HG03135 (cell line): ENCODE data around the gene ROR1.
A peak's percentile ranks its signal among the peaks of the same experiment; 100 is the strongest.
"Not testable (repeated sequence)": the region's sequence is repeated elsewhere in the genome, so short reads cannot be mapped to it uniquely, and the experiment has no call there.

Experiments
- ATAC-seq: cut with Tn5 transposase; IDR thresholded peaks from one replicate; pipeline ENCODE4 v1.9.1; 2021; ENCODE audit warnings: mild to moderate bottlenecking, moderate library complexity; ENCODE audit not compliant: unreplicated experiment

The ROR1 gene

DNA sequence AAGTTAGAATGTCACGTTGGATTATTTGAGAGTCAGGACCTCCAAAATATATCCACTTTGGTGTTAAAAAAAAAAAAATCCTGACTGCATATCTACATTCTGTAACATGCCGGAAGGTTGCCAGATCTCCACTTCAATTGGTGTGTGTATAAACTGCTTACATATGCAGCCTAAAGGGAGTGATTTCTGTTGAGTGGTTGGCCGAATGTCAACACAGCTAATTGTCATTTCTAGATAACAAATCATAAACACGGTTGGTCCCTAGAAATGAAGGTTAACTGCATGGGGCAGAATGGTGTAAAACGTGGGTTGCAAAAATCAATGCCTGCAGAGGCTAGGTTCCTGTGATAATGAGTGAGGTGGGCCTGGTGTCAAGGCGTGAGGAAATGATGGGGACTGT, 15.0 kb upstream of the ROR1 start:
- ATAC-seq = no peak

DNA sequence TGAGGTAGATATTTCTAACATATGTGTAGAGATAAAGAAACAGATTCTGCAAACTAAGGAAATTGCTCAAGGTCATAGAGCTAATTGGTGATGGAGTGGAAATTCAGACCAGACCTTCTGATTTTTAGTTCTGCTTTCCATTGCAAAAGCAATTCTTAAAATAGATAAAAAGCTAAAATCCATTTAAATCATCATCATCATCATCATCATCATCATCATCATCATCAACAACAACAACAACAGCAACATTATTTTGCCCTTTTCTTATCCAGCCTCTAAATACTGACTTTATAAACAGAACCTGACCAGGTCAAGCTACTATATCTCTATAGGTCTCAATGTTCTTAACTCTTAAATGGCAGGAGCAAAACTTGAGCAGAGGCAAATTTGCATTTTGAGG, 14.0 kb upstream of the ROR1 start:
- ATAC-seq = no peak

DNA sequence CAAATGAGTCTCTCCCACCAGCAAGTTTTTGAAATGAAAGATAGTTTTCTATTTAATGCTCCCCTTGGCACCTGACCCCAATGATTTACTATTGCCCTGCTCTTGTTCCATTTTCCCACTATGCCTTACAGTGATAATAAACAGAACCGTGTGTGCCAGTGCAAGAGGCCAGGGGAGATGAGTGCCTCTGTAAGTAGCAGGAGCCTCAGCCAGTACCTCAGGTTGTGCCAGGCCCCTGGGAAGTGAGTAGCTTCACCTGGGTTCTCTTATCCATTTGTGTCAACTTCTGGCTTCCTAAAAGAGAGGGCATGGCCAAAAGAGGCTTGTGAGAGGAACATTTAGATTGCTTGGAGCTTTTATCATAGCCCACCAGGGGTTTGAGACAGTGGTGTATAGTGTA, 3.4 kb upstream of the ROR1 start:
- no peak for ATAC-seq

DNA sequence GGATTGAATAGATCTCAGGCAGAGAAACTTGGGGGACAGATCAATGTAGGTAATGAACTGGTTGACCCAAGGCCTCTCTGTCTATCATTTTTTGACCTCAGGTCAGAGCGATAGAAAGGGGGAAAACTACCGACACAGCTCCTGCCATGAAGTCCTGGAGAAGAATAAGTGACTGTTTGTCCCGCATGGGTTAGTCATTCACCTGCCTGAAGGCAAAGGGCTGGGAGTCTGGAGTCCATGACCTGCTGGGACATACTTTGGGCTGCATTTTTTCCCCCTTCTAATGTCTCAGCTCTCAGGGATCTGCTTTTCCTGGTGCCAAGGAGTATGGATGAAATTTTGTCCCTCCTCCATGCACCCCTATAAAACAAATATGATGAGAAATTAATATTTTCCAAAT, 1.6 kb upstream of the ROR1 start:
- ATAC-seq = no peak

DNA sequence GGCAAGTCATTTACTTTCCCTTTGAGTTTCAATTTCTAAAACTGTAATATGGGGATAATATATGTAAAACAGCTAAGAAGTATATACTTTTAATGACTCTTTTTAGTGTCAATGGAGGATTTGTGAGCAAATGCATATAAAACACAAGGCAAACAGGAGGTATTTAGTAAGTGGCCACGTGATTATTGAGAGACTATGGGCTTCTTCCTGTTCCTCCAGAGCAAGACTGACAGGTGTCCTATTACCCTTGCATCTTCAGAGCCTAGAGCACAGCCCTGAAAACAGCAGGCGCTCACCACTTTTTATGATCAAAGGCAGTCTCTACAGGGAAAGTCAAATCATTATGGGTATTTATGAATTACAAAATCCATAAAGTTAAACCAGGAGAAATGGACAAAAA, 941 bp upstream of the ROR1 start:
- no peak for ATAC-seq

DNA sequence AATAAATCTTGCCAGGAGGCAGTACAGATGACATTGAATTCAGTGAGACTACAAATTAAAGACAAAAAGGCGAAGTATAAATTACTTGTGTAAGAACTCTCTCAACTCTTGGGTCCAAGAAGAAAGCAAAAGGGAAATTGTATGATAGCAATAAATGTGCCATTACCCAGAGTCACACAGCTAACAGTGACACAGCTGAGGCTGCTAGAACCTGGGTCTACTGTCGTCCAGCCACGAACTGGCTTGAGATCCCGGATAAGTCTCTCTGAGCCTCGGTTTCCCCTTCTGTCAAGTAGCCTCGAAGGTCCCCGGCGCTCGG, 362 bp upstream of the ROR1 start:
- ATAC-seq = peak; percentile 10

DNA sequence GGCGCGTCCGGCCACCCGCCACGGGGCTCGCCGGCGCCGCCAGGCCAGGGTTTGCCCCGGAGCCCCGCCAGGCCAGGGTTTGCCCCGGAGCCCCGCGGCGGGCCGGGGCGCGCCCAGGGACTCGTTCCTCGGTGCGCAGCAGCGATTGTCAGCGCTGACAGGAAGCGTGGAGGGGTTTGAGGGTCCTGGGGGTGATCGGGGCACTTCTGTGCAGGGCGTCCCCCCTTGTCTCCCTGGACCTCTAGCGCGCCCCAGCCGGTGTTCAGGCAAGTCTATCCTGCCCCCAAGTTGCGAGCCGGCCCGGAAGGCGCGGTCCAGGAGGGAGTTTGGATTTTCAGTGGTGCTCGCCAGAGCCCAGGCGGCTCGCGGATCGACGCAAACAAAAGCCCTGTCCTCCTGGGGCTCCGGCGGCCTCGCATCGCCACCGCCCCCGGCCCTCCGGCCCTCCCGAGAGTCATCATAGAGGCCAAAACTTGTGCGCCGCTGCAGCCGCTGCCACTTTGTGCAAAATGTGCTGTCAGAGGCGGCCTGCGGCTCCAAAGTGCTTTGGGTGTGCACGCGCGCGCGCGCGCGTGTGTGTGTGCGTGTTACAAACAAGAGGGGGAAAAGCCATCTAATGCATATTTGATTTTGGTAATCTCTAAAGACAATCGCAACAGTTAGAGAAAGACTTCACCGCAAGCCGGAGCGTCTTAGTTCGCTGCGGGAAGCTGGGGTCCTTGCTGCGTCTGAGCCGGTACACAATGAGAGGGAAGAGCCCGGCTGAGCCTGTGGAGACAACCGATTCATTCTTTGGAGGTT, 1.0 kb downstream of the ROR1 start:
- no peak for ATAC-seq

DNA sequence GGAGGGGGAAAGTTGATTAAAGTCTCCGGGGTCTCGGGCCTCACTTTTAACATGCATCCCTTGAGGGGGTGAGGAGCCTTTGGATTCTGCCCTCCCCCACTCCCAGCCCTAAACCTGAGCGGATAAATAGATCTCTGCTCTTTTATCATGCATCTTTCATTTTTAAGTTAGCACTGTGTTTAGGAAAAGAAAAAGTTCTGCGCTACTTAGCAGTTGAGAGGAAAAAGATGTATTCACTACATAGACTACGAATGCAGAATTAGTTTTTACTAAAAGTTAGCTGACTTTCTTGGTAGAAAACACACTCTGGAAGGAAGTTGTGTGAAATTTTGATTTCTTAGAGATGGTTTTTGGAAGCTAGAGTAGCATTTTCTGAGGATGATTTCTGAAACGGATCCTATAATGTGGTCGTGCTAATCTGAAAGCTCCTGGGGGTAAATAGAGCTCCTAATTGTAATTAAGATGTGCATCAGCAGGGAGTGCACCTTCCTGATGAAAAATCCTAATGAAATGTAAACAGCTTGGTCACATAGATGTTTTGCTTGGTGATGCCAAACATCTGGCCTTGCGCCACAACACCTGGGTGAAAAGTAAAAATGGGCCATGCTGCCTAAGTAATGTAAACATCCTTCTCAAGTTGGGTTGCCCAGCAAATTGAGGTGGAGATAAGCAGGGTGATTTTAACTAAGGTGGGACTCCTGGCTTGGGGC, 1.8 kb downstream of the ROR1 start:
- ATAC-seq = no peak

DNA sequence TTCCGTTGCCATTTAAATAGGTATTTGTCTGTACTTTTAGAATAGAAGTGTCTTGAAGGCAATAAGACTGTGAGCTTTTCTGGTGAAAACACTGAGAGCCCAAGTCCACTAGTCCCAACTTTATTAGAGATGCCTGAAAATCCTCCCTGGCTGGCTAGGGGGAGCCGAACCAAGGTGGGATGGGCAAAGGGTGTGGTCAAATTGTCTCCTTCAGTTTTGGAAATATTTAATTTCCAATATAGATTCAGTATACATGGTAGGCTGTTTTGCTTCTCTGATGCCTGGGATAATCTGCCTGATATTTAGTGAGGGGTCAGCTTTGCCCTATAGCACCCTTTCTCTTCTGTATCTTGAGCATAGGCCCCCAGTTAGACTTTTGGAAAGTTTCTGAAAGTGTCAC, 3.5 kb downstream of the ROR1 start:
- ATAC-seq = no peak

DNA sequence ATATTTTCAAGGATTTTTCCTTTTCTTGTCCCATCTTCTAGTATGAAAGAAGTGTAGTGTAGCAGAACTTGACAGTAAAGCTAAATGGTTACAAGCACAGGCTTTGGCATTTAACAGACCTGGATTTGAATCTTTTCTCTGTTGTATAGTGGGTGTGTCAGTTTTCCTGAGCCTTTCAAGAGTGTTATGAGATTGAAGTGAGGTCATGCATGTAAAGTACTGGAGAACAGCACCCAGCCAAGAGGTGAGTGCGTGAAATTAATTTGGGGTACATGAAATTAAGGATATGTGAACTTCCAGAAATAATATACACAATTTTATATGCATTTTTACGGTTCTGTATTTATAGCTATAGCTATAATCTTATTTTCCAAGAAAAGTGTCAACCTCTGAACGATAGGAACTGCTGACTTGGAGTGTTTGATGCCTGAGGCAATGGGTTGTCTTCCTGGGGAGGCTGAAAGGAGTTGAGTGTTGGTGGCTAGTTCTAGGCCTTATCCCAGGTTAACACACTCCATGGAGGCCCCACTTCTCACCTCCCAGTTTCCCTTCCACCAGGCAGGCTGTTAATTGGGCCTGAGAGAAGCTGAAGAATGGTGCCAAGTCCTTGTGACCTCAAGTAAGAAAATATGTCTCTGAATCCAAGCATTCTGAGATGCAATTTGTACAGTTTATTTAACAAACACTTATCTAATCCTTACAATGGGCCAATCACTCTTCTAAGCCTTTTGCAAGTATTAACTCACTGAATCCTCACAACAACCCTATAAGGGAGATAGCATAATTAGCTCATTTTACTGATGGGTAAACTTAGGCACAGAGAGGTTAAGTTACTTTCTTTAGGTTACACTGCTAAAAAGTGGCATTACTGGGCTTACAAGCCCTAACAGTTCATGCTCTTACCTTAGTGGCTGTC, 4.4 kb downstream of the ROR1 start:
- ATAC-seq = no peak

DNA sequence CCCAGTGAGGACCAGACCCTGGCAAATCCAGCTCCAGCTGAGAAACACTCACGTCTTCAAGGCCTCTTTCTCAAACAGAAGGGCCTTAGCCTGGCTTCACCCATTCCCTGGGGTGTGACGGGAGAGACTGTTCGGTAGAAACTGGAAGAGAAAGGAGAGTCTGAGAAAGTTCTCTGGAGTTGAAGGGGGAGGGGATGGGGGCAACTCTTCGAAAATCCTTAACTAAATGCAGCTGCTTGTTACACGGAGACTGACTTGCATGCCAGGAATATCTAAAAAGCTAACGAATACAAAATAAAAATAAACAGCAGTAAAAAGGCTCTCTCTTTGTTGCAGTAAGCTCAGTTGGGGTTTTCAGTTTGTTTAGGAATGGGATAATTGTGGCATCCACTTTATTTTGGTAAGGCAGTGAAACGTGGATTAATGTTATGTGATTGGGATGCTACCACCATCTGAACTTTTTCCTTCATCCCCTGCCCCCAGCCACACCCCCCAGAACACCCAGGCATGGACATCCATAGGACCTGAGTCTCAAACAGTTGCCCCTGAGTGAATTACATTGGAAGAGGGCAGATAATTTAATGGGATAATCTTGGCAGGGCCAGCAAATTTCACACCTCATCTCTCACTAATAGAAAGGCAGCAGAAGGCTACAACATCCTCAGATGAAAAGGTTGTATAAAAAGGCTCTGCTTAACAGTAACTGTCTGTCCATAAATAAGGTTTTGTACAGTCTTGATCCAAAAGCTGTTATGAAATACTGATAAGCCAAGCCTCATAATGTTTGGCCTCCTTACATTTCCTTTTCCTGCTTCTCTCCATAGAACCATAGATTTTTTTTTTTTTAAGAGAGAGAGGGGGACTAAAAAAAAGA, 5.8 kb downstream of the ROR1 start:
- ATAC-seq = no peak

DNA sequence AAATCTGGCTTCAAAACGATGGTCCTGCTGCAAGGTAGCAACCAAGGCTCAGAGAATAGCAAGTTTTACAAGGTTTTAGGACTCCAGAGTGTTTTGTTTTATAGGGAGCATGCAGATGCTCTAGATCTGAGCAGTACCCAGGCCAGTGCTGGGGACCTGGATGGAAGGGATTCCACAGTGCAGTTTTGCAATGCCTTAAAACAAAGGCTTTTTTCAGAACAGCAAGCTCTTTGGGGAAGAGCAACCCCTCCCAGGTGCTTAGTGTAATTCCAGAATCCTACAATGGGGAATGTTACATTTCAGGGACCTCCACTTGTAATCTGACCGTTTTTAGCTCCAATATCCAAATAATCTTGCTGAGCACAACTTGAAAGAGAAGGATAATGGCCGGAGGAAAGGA, 6.7 kb downstream of the ROR1 start:
- ATAC-seq = no peak

DNA sequence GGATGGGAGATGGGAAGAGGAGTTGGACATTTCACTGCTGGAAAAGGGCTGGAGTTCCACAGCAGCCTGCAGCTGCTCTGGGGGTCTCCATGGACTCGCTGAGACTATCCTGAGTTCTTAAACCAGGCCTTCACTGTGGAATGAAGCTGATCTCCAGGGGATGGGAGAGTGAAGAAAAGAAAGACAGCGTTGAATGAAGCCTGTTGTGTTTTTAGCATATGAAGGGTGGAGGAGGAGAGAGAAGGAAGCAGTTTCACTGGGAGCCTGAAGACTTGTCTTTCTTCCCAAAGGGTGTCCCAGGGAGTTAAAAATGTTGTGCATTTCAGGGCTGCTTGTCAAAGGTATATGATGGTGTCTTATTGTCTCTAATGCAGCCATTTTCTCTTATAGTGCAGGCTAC, 9.2 kb downstream of the ROR1 start:
- no peak for ATAC-seq

DNA sequence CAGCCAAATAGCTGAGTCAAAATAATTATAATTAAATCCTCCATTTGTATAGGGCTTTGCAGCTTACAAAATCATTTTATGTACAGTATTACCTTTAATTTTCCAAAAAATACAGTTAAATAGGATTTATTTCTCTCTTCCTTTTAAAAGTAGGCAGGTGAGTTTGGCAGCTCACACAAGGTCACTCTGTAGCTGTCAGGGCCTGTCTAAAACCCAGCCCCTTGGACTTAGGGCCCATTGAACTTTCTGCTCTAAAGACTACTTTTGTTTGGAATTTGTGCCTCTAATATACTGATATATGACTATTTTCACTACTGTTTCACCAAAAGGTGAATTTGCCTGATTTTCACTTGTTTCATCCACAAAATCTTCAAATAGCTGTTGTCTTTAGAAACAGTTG, 10.3 kb downstream of the ROR1 start:
- no peak for ATAC-seq

DNA sequence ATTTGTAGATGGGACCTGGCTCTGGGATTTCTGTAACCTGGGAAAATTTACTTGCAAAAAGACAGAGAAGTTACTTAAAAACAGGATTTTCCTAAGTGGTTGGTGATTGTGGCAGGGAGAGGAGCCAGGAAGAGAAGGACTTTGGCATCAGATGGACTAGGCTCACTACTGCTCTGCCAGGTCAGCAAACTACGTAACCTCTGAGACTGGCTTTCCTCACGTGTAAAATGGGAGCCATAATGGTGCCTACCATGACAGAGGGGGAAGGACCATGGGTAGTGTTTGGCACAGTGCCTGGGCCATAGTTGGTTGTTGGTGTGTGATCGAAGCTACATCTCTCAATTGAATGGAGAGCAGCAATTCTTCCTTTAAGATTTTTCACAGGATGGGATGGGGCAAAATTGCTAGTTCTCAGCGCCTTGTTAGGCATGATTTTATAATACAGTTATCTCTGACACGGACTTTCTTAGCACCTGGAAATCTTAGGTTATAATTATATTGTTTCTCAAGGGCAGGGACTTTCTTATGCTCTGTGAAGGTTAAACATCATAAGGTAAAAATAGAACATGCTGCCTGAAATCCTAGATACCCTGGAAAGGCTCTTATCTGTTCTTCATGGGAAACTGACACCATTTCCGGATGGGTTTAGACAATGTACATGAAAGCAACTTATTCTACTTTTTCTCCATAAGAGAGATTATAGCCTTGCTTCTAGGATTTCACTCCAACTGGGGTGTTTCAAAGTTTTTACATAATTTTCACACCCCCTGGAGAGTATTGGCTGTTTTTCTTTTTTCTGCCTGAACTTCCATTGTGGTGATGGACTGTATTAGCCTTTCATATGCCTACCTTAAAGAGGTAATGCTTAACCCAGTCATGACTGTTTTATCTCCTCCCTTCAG, 10.9 kb downstream of the ROR1 start:
- no peak for ATAC-seq

DNA sequence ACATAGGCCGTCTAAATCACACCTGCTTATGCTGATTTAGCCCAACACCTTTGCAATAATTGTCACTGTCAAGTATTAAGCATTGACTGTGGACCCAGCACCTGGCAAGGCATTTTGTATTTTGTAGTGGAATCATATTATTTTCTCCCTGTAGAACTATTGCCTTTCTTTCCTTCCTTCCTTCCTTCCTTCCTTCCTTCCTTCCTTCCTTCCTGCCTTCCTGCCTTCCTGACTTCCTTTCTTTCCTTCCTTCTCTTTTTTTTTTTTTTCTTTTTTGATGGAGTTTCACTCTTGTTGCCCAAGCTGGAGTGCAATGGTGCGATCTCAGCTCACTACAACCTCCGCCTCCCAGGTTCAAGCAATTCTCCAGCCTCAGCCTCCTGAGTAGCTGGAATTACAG, 13.5 kb downstream of the ROR1 start:
- not testable (repeated sequence) for ATAC-seq

DNA sequence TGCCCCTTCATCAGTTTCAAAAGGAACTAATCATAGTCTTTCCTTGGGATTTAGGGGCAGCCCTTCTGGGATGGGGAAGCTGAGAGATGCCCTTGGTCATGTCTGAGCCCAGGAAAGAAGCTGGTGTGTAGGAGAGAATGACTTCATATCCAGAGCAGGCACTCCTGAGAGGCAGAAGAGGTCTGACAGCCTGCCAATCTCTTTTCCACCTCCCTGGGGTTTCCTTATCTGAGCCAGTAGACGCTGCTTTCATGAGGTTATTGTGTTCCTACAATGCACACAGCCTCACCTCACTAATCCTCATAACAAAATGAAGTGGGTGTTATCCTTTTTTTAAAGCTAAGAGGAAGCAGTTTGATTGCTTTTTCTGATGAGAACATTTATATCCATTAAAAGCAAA, 14.1 kb downstream of the ROR1 start:
- no peak for ATAC-seq

DNA sequence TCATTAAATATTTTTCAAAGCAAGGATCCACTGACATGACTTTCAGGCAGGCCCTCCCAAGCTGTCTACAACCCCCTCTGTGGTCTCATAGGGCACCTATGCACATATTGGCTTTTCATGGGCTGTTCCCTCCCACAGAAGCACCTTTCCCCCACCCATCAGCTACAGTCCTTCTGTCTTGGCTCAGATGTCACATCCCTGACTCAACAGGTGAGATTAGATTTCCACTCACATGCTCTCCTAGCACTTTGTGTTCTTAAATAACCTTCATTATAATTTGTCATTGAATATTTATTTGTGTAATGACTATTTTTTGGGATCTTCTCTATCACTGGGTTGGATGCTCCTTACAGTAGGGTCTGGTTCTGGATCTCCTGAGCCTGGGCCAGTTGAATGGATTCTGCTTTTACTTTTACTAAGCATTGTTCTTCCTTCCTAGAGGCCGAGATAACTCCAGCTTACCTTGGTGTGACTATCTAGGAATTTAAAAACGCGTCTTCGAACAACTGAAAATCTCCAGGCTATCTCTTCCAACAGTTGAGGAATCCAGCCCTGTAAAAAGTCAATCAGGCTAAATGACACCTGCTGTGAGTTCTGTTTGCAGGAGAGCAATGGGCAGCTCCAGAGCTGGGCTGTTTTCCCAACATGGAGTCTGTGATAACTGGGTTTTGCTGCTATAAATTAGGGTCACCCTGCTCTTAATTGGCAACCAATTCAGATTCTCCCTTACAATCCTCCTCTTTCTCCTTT, 16.2 kb downstream of the ROR1 start:
- no peak for ATAC-seq

DNA sequence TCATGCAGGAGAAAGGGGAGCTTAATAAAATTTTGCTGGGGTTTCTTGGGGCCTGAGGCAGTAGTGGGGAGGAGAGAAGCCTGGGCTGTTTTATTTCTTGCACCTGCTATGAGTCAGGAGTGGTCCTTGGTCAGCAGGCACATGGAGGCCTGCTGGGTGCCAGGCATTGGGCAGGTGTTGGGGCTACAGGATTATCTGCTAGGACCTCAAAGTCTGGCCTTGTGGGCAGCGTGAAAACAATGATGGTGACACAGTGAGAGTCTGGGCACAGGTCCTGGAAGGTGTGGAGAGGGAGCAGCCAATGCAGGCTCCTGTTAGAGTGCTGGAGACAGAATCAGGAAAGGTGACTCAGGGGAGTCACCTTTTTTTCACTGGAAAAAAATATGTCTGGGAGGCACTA, 17.2 kb downstream of the ROR1 start:
- no peak for ATAC-seq
